Amniotic epithelial cell (primary cell): Measurements from ENCODE around the gene SEL1L3.

Source experiments
- DNase-seq: peaks from one replicate; pipeline ENCODE4 v3.0.0-alpha.2; 2010; ENCODE audit warnings: low read depth

SEL1L3 gene

DNA sequence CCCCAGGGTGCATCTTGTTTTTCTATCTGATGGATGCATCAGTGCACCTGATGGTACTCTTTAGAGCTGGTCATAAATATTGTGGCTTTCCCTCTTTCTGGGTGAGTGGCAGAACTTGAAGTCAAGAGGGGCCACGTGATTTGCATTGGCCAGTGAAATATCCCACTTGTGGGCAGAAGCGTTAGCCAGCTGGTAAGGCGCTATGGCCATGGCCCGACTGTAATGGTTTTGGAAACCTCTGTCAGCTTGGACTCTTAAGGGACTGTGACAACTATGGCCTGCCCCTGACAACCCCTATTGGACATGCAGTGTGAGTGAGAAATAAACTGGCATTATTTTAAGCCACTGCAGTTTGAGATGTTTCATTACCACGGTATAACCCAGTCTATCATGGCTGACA lies 72.8 kb downstream of the SEL1L3 start:
- DNase-seq, result no peak

DNA sequence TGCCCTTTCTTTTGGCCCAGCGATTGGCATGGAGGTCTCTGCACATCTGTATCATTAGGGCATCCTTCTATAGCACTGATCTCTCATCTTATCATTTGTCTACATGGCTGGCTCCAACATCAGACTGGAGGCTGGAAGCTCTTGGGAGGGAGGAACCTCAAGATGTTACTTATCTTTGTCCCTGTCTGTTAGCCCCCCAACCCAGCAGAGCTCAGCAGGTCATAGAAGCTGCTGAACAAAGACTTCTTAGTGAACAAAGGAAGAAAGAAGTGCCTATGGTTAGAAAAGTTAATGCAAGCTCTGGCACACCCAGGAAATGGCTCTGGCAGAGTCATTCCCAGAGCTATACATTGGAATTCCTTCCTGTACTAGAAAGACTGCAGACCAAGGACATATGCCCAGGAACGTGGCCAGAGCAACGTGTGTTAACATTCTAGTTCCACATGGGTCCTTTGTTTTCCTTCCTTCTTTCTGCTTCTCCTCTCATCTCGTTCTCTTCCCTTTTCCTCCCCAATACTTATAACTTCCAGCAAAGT lies 74.0 kb downstream of the SEL1L3 start:
- no peak for DNase-seq

DNA sequence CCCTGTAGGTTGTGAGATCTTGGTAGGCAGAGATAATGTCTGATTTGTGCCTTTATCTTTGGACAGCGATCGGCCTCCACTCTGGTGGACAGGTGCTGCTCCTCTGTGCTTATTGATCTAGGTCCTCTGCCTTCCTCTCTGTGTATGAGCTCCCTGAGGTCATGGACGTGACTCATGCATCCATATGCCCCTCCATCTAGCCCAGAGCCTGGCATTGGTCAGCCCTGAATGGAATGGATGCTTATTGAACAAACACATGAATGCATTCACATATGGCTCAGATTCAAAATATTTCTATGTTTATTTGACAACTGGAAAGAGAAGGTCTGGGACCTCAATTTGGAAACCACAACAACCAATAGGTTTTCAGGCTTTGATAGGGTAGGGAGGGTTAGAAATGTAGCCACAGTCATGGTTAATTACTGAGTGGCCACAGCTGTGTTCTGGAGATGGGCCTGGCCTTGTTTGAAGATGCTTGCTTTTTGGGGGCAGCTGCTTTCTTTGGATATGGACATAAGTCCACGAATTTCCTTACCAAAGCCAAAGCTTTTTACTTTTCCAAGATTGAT lies 76.2 kb downstream of the SEL1L3 start:
- no peak for DNase-seq

DNA sequence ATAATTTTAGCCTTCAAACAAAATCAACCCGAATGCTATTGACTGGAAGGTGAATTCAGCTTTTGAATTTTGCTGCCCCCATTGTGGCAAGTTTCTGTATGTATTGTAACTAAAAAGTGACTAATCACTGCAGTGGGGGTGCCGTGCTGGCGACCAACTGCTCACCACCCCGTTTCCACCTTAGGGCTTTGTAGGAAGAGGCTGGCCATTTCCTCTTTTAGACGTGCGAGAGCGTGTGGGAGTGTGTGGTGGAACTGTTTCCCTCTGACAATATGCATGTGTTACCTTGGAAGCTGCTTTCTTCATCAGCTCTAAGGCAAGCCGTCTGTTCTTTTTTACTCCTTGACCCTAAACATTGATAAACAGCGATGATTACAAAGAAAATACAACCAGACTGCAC lies 78.8 kb downstream of the SEL1L3 start:
- no peak for DNase-seq

DNA sequence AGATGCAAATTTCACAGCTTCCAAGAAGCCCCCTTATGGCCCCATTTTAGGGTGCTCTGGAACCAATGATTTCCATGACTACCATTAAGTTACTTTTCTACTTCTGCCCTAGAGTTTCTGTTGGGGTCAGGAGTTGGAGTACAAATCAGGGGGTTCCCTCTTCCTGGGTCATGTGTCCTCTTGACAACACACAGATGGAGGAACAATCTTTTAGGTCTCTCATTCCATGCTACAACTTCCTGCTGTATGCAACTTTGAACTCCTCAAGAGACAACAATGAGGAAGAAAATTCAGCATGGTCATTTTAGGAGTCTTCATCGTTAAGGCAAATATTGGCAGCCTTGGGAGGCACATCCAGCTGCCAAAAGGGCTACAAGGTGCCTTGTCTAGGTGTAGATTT lies 79.7 kb downstream of the SEL1L3 start:
- no peak for DNase-seq

DNA sequence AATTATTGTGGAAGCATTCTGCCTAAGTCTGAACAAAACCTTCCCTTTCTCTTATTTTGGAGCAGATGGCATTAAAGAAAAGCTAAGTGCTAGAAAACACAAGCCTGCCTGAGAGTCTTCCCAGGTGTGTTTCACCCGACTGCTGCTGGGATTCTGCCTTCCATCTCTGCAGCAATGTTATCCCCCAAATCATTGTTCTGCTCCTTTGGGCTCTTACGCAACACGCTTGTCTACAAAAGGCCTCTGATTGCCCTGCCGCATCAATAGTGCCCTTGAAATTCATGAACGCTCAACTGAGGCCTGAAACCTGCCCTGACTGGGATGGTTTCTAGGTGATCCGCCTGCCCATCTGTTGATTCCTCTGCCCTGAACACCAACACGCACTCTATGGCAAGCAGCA lies 80.3 kb downstream of the SEL1L3 start:
- DNase-seq, result no peak

DNA sequence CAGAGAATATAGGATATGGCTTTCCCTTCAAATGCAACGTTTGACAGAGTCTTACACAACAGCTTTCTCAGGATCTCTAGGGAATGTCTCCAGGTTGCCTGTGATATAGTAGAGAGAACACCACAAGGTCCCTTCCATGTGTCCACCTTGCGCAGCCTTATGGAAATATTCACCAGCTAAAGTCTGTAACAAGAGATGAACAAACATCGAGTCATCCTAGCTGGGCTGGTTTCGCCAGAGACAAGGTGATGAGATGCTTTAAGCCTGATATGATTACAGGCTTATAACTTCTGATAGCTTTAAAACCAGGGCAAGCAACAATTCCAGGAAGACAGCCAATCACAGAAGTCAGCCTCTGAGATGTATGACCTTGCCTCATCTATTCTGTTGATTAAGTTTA lies 83.8 kb downstream of the SEL1L3 start:
- DNase-seq, result peak; percentile 38

DNA sequence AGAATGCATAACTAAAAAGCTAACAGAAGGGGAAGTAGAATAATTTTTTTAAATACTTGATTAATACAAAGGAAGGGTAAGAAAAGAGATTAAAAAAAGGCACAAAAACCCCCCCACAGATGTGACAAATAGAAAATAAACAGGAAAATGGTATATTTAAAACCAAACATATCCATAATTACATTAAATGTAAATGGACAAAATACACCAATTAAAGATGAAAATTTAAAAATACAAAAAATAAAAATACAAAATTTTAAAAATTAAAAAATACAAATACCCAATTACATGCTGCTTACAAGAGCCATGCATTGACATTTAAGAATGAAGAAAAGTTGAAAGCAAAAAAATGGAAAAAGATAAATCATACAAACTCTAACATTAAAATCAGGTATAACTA lies 86.0 kb downstream of the SEL1L3 start:
- no peak for DNase-seq

DNA sequence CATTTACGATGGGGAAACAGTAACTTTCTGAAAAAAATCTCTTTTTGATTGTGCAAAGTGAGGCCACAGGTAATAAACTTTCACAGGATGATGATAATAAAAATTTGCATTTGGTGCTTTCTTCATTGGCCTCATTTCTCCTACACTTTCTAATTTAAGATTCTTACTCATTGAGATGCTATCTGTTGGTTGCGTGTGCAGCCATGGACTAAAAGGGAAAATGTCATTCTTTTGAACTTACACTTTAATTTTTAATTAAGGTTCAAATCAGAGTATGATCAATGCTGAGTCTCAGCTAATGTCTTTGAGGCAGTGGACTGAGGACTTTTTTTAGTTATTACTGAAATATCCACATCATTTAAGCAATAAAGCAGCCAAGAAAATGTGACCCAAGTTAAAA lies 87.6 kb downstream of the SEL1L3 start:
- no peak for DNase-seq

DNA sequence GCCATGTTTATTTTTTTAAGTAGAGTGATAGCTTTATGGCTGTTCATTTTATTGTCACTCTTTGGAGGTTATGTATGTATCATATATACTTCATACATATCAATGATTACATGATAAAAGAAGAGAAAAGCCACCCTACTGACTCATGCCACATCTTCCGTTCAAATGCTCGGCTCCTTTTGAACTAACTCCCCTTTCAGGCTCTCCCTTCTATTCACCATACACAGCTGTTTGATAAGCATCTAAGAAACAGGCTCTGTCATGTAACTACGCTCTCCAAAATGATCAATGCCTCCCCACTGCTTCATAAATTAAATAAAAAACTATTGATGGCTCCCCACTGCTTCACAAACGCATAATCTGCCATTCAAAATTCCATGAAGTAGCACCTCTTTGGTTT lies 89.4 kb downstream of the SEL1L3 start:
- DNase-seq, result no peak

DNA sequence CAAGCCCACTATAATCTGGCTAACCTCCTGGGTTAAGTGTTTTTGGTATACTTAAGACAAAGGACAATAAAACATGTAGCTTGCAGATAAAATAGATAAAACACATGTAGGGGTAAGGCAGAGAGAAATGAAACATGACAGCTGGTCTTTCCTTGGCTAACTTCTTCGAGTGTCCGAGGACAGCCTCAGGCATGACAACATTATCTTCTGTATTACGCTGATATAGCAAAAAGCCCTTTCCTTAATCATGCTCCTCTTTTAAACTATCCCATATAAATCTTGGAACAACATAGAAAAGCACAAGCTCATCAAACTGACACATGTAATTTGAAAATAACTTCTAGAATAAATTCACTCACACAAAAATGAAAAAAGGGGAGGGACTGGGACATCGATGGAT lies 91.1 kb downstream of the SEL1L3 start:
- DNase-seq, result no peak

DNA sequence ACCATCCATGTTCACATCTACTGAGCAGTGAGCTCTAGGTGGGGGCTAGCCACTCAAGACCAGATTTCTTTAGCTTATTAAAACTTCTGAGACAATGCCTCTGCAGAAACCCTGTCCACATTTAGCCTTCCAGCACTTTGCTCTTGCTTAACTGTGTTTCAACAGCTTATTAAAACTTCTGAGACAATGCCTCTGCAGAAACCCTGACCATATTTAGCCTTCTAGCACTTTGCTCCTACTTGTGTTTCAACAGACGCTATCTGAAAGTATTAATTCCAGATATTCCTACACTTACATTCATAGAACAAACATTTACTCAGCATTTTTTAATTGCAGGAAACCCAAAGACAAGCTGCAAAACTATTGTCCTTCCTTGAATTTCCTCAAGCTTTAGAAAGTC lies 91.9 kb downstream of the SEL1L3 start:
- DNase-seq, result no peak

DNA sequence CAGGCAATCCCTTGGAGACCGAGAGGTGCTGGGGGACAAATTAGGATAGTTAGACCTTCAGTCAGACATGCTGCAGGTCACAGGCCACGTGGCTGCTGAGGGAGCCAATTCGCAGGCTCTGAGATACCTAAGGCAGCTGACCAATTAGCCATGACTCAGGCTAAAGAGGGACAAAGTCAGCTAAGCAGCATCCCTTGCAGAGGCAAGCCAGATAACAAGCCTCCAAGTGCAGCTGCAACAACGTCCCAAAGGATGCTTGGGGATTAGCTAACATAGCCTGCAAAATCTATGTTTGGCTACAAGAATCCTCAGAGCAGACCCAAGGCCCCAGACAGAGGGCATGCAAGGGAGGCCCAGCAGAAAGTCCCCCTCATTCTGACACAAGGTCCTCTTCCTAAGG lies 93.5 kb downstream of the SEL1L3 start:
- peak; percentile 18 for DNase-seq

DNA sequence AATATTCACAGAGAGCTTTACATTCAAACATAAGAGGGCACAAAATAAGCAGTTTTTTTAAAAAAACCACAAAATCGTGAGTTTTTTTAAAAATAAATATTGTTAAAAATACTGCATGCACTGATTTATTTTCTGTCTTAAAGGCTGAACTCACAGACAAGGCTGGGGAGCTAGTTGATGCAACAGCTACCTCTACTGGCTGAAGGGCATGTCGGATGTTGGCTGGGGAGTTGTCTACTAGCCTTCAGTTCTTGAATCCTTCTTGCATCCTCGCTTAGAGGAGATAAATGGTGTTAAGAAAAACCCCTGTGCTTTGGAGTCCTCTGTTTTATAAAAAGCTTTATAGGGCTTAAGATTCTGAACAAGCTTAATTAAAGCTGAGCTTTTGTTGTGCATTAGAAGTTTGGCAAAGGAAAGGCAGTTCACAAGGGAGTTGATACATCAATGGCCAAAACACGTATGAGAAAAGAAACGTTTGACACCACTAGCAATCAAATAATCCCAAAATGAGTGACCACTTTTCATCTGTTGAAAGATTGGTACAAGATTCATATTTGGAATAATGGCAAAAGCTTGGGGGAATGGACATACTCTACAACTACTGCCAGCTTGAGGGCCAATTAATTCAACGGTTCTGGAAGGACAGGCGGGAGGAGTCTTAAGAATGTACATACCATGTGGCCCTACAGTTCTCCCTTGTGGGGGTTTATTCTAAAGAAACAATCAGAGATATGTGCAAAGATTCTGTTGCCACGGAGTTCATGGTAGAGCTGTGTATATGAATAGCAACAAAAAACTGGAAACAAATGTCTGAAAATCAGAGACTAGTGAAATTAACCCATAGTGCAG lies 94.7 kb downstream of the SEL1L3 start:
- DNase-seq, result peak; percentile 75

DNA sequence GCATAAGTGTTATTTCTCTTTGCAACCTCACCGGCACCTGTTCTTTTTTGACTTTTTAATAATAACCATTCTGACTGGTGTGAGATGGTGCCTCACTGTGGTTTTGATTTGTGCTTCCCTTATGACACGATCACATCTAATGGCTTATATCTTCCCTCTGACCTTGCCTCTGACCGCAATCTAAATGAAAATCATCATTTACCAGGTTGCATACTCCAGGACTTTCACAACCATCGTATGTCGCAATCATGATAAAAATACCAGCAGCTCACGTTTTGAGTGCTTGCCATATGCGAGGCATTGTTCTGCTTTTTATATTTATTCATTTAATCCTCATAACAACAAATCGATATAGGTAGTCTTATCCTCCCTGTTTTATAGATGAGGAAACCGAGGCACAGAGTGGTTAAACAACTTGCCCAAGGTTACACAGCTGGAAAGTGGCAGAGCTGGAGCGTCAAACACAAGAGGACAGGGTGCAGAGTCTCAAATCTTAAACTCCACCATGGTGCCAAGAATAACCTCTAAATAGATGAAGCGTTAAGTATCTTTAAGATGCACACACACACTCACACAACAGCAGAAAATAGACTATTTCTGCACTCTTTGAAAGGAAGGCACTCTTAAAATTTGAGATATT lies 102.2 kb downstream of the SEL1L3 start:
- DNase-seq, result peak; percentile 94

DNA sequence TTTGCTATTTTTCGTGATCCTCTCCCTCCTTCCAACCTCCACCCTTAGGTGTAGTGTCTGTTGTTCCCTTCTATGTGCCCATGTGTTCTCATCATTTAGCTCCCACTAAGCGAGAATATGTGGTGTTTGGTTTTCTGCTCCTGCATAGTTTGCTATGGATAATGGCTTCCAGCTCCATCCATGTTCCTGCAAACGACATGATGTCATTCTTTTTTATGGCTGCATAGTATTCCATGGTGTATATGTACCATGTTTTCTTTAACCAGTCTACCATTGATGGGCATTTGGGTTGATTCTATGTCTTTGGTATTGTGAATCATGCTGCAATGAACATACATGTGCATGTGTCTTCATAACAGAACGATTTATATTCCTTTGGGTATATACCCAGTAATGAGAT lies 102.7 kb downstream of the SEL1L3 start:
- no peak for DNase-seq

DNA sequence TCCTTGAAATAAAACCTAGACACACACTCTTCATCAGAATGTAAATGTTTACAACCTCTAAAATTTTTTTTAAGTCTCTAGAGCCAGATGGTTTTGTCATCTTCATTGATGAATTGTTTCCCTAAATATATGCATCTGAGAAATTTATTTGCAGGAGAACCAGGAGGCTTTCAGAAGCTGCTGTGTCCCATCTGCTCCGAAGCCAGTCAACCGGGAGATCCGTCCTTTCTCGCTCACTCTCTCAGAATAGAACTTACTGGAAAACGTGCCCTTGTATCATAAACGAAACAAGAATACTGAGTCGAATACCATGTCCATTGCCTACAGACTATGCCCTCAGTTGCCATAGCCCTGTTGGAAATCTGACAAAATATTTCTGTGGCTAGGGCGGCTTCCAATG lies 103.7 kb downstream of the SEL1L3 start:
- DNase-seq, result no peak

DNA sequence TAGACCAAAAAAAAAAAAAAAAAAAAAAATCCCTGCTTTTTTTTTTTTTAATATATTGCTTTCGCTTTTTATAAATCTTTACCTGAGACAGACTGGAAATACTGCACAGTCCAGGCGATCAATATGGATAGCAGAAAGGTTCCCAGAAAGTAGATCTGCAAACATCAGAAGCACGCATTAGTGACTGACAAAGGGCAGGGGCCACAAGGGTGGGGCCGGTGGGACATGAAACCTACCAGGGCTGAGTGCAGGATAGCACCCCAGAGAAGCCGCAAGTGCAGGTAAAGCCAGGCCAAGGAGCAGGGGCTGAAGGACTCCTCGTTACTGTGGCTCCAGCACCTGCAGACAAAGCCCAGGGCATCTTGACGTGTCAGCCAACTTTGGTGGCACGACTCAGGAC lies 105.3 kb downstream of the SEL1L3 start:
- DNase-seq, result no peak

DNA sequence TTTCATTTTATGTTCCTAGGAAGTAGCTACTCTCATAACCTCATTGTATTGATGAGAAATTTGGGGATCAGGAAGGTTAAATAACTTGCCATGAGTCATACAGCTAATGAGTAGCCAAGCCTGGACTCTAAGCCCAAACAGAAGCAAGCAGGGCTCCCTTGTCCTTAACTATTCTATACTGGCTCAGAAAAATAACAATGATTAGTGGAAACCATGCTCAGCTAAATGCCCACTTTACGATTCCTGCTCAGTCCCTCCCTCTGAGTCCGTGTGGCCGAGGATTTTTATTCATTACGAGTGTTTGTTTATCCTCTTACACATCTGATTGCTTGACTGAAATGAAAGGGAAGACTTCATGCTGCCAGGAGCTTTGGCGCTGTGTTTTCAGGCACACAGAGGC lies 106.3 kb downstream of the SEL1L3 start:
- DNase-seq, result no peak

DNA sequence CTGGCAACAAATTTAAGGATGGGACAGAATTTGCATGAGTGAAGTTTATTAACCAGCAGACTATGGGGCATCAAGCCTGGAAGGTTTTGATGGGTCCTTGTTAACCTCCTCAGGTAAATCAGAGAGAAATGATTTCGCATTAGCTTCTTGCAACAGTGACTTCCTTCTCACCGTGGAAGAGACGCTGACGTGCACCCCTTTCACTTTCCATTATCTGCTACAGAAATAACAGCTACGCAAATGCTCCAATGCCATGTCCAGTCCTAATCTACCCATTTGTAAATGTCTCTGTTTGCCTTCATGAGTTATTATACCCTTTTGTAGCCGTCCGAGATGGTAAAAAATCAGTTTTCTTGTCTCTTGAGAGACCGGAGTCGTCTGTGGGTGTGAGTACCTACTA lies 106.9 kb downstream of the SEL1L3 start:
- no peak for DNase-seq

DNA sequence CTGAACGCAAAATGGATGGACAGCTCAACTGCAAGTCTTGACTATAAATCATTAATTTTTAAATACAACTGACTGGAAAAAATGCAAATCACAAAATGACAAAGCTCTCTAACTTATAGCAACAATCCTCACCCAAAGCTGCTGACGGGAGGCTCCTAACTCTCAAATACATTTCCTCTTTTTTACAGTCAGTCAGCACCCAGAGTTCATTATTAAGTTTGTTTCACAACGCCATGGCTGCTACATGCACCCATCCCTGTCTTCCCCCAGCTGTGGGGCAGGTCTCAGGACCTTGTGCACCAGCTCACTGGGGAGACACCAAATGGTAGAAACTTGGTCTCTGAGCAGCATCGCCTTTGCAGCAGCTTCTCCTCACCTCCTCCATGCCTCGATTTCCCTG lies 109.5 kb downstream of the SEL1L3 start:
- no peak for DNase-seq

DNA sequence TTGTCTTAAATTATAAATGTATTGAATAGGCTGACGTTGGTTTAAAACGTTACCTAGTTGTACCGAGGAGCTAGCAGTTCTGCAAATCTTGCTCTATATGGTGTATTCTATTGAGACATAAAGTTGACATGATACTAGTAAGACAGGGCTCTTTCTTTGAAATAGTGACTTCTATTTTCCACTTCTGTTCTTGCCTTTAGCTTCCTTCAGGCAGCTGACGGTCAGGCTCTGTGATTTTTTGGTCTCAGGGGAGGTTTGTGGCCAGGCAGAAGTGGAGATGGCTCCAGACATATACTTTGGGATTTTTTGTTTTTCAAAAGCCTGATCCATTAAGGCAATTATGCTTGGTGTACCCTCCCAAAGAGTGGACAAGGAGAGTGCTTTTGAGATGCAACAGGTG lies 111.9 kb downstream of the SEL1L3 start:
- no peak for DNase-seq

DNA sequence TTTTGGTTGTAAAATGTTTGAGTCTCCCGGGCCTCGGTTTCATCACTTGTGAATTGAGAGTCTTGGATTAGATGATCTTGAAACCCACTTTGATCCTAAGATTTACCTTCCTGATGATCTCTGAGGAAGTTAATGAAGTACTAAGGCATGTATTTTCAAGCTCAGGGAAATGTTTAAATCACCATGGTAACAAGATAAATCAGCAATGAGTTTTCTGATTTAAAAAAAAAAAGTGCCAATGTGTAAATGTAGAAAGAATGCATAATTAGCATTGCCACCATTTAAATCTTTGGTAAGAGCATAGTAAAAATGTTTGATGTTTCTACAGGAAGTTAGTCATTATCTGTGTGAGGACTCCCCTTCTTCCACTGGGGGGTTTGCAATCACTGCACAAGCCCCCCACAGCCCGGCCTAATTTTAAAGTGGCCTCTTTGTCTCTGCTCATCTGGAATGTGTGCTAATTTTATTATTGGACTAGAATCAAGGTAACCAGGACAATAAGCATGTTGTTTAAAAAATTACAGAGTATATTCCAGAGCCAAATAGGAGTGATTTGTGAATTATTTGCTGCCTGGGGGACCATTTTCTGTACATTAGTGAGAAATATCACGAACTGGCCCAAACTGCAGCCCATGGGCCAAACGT lies 113.5 kb downstream of the SEL1L3 start:
- no peak for DNase-seq
